Head of caudate nucleus (tissue), 42 donors: Measurements from ENCODE around the gene TBXAS1.
A peak's percentile ranks its signal among the peaks of the same experiment; 100 is the strongest.

Source experiments
- DNase-seq, 42 donors: peaks; one replicate each; pipeline versions ENCODE4 v3.0.0 to v3.0.0-alpha.2; 2020 to 2021; ENCODE audit warnings: mixed read lengths in 7 of 42
- intact Hi-C: fragments of 100-400 bp; cut with DNase I; formaldehyde crosslinking; loops from one replicate; pipeline ENCODE4 v1.15.0; 2022

The TBXAS1 gene

GRCh38 chr7:139829025-139829774 lies at the start of gene TBXAS1:
TBXAS1 (plus strand) TSS chr7:139829264; CDS start chr7:139829391, 127 bp downstream.
- DNase-seq, result peak in 30 of 42 donors; percentile 6 to 58 (median 20)

GRCh38 chr7:139782932-139783331 lies 46.1 kb upstream of the TBXAS1 start:
- intact Hi-C loops, result no loop called here
- no peak for DNase-seq

More at GRCh38 chr7:139829025-139829774, at the start of gene TBXAS1:
- intact Hi-C loops, result no loop called here

GRCh38 chr7:139783647-139784385 lies 45.2 kb upstream of the TBXAS1 start:
- intact Hi-C loops, result no loop called here

GRCh38 chr7:139784648-139785047 lies 44.4 kb upstream of the TBXAS1 start:
- DNase-seq, result peak in 15 of 42 donors; percentile 24 to 79 (median 43)
- intact Hi-C loops, result no loop called here

More at GRCh38 chr7:139783647-139784385, 45.2 kb upstream of the TBXAS1 start:
- DNase-seq, result no peak

GRCh38 chr7:139791316-139791715 lies 37.7 kb upstream of the TBXAS1 start:
- intact Hi-C loops, result no loop called here
- DNase-seq, result no peak

- no peak for DNase-seq
- intact Hi-C loops, result no loop called here
These were observed 31.5 kb upstream of the TBXAS1 start for GRCh38 chr7:139797607-139798006.

- DNase-seq, result peak in 1 of 42 donors; percentile 10
- intact Hi-C loops, result no loop called here
These were observed 30.8 kb upstream of the TBXAS1 start for GRCh38 chr7:139798221-139798620.

- DNase-seq, result peak in 3 of 42 donors; percentile 15 to 52 (median 23)
- intact Hi-C loops, result no loop called here
These were observed 30.2 kb upstream of the TBXAS1 start for GRCh38 chr7:139798892-139799291.

- DNase-seq, result no peak
- intact Hi-C loops, result no loop called here
These were observed 29.5 kb upstream of the TBXAS1 start for GRCh38 chr7:139799586-139799985.

GRCh38 chr7:139804571-139804970 lies 24.5 kb upstream of the TBXAS1 start:
- no peak for DNase-seq
- intact Hi-C loops, result no loop called here

- no peak for DNase-seq
- intact Hi-C loops, result no loop called here
These were observed 22.1 kb upstream of the TBXAS1 start for GRCh38 chr7:139807009-139807408.

- intact Hi-C loops, result no loop called here
- no peak for DNase-seq
These were observed 20.6 kb upstream of the TBXAS1 start for GRCh38 chr7:139808427-139808826.

GRCh38 chr7:139808846-139809442 lies 20.1 kb upstream of the TBXAS1 start:
- DNase-seq, result no peak
- intact Hi-C loops, result no loop called here

- DNase-seq, result no peak
- intact Hi-C loops, result no loop called here
These were observed 18.0 kb upstream of the TBXAS1 start for GRCh38 chr7:139811066-139811465.

GRCh38 chr7:139813151-139813550 lies 15.9 kb upstream of the TBXAS1 start:
- intact Hi-C loops, result no loop called here
- DNase-seq, result no peak

GRCh38 chr7:139813689-139814088 lies 15.4 kb upstream of the TBXAS1 start:
- intact Hi-C loops, result no loop called here
- no peak for DNase-seq

- intact Hi-C loops, result no loop called here
These were observed 11.8 kb upstream of the TBXAS1 start for GRCh38 chr7:139817249-139817648.

GRCh38 chr7:139820089-139820488 lies 9.0 kb upstream of the TBXAS1 start:
- DNase-seq, result no peak
- intact Hi-C loops, result no loop called here

More at GRCh38 chr7:139817249-139817648, 11.8 kb upstream of the TBXAS1 start:
- no peak for DNase-seq

GRCh38 chr7:139821349-139822105 lies 7.5 kb upstream of the TBXAS1 start:
- no peak for DNase-seq

More at GRCh38 chr7:139821349-139822105, 7.5 kb upstream of the TBXAS1 start:
- intact Hi-C loops, result no loop called here
